GM12878 (cell line): ENCODE measurements around the gene GPC6. TPM values are rescaled to one million over a fixed set of nuclear protein-coding genes. Genes with fewer than 3 reads are reported as not detected.

Experiments used
- ATAC-seq: fragments of 200-7000 bp; cut with Tn5 transposase; 3 replicates; pipeline ENCODE4 v1.9.1; 2020; ENCODE audit warnings: mild to moderate bottlenecking, moderate library complexity
- BruUV-seq: library from RNA; stranded (reverse); fragments of 400-500 nt; replicated peaks from 2 replicates; lab custom pipeline; 2021; lab: Mats Ljungman, UMichigan
- CTCF ChIA-PET: fragments of 300-600 bp; sonication (Branson Sonifier 250); formaldehyde crosslinking; extraction: SDS; loops from one replicate; lab custom pipeline; 2021; ENCODE audit warnings: inconsistent platforms; lab: Yijun Ruan, JAX
- POLR2A ChIA-PET: fragments of 350-600 bp; formaldehyde crosslinking; extraction: SDS; loops from one replicate; lab custom pipeline; 2021; ENCODE audit warnings: inconsistent platforms; lab: Charles Lee
- RAD21 ChIA-PET: fragments of 300-600 bp; sonication (Branson Sonifier 250); formaldehyde crosslinking; loops from one replicate; lab custom pipeline; 2023; ENCODE audit warnings: antibody characterized with exemption; ENCODE audit not compliant: unreplicated experiment; lab: Charles Lee
- SMC1A ChIA-PET: fragments of 300-600 bp; sonication (Branson Sonifier 250); formaldehyde crosslinking; loops from one replicate; lab custom pipeline; 2023; ENCODE audit not compliant: unreplicated experiment, uncharacterized antibody; lab: Charles Lee
- DNase-seq: peaks from one replicate; pipeline ENCODE4 v3.0.0-alpha.2; 2011; ENCODE audit warnings: low read depth, low spot score
- FAIRE-seq: peaks from 3 replicates; lab custom pipeline; 2011; peaks lifted over from hg19 to GRCh38; lab: Jason Lieb, UNC
- H2AFZ ChIP-seq: 2 replicates; pipeline ENCODE4 v1.6.0; 2011; ENCODE audit warnings: low read depth, low read length, control low read depth; ENCODE audit not compliant: control insufficient read depth
- H3K27ac ChIP-seq: 2 replicates; pipeline ENCODE4 v1.5.1; 2011; ENCODE audit warnings: control low read depth; ENCODE audit not compliant: control insufficient read depth, insufficient read depth
- H3K27me3 ChIP-seq, 2 experiments: replicated peaks in 1 of 2; 2 replicates each; pipeline versions ENCODE4 v1.6.0 to v1.6.1; 2011; ENCODE audit warnings: low read length in 1 of 2; ENCODE audit not compliant: control insufficient read depth in 2 of 2, insufficient read depth in 2 of 2
- H3K36me3 ChIP-seq, 2 experiments: 2 replicates each; pipeline ENCODE4 v1.5.1; 2011; ENCODE audit warnings: low read length in 1 of 2; ENCODE audit not compliant: control insufficient read depth in 2 of 2, insufficient read depth in 2 of 2
- H3K4me1 ChIP-seq: 2 replicates; pipeline ENCODE4 v1.6.1; 2011; ENCODE audit warnings: mild to moderate bottlenecking, low read length, moderate library complexity, mixed read lengths; ENCODE audit not compliant: control insufficient read depth, insufficient read depth
- H3K4me2 ChIP-seq: 2 replicates; pipeline ENCODE4 v1.6.0; 2011; ENCODE audit warnings: control low read depth; ENCODE audit not compliant: control insufficient read depth, insufficient read depth
- H3K4me3 ChIP-seq: fragments of 200-600 bp; sonication (generic); 2 replicates; pipeline ENCODE4 v1.5.1; 2016
- H3K79me2 ChIP-seq: 2 replicates; pipeline ENCODE4 v1.6.0; 2011; ENCODE audit warnings: low read length; ENCODE audit not compliant: control insufficient read depth, insufficient read depth
- H3K9ac ChIP-seq: 2 replicates; pipeline ENCODE4 v1.8.0; 2011; ENCODE audit warnings: low read length, control low read depth, mixed read lengths; ENCODE audit not compliant: control insufficient read depth, insufficient read depth
- H3K9me3 ChIP-seq: replicated peaks from 3 replicates; pipeline ENCODE4 v1.5.1; 2011; ENCODE audit warnings: mild to moderate bottlenecking, low read length; ENCODE audit not compliant: control insufficient read depth, insufficient read depth
- H4K20me1 ChIP-seq: 2 replicates; pipeline ENCODE4 v1.6.0; 2011; ENCODE audit not compliant: control insufficient read depth, insufficient read depth
- BRCA1 ChIP-seq: IDR thresholded peaks from 2 replicates; pipeline ENCODE4 v1.6.1; 2011; ENCODE audit warnings: low read depth, low read length, improper control_type of control experiment
- CEBPZ ChIP-seq: fragments of 150-350 bp; IDR thresholded peaks from 2 replicates; pipeline ENCODE4 v1.6.1; 2016; ENCODE audit warnings: low read depth, low read length
- CHD4 ChIP-seq: fragments of 200-600 bp; sonication (generic); IDR thresholded peaks from 2 replicates; pipeline ENCODE4 v1.6.1; 2016; ENCODE audit warnings: mild to moderate bottlenecking
- GATAD2B ChIP-seq: fragments of 450-650 bp; conservative IDR thresholded peaks from 2 replicates; pipeline ENCODE4 v1.6.1; 2017; ENCODE audit warnings: low read depth, mild to moderate bottlenecking, moderate library complexity
- MYB ChIP-seq: fragments of 150-350 bp; IDR thresholded peaks from 2 replicates; pipeline ENCODE4 v1.6.1; 2014; ENCODE audit warnings: mild to moderate bottlenecking, low read depth, low read length, borderline replicate concordance
- POLR2AphosphoS2 ChIP-seq: IDR thresholded peaks from 2 replicates; pipeline ENCODE4 v1.6.1; 2011; ENCODE audit warnings: low read depth, mild to moderate bottlenecking, low read length, improper control_type of control experiment, moderate library complexity
- RBBP5 ChIP-seq: fragments of 200-600 bp; sonication (generic); conservative IDR thresholded peaks from 2 replicates; pipeline ENCODE4 v1.6.1; 2016
- YBX1 ChIP-seq: fragments of 450-650 bp; IDR thresholded peaks from 2 replicates; pipeline ENCODE4 v1.6.1; 2016; ENCODE audit warnings: antibody characterized with exemption
- WGBS: methylation state at CpG from one replicate; pipeline ENCODE4 v1.1.6; 2016; ENCODE audit warnings: low lambda C conversion rate; ENCODE audit not compliant: insufficient replicate concordance, insufficient coverage; ENCODE audit errors: missing lambda C conversion rate; 5-methylcytosine and 5-hydroxymethylcytosine counted together
- in situ Hi-C: fragments of 300-500 bp; cut with MboI; formaldehyde crosslinking; loops from 9 replicates; pipeline ENCODE4 v1.14.3; 2018; ENCODE audit warnings: mixed read lengths
- intact Hi-C: fragments of 100-400 bp; cut with micrococcal nuclease; formaldehyde crosslinking; loops from one replicate; pipeline ENCODE4 v1.14.2; 2022; ENCODE audit not compliant: unreplicated experiment
- polyA plus RNA-seq, 11 experiments: library from polyadenylated mRNA; depleted of rRNA in 4 of 11; unstranded in 6 of 11; stranded (reverse) in 5 of 11; fragments of >200 nt; fragmentation: Nextera tagmentation in 4 of 11; fragmentation: Illumina TruSeq in 1 of 11; extraction: Ambion mirVana in 4 of 11; extraction: Trizol in 1 of 11; gene quantifications; 1 replicate in 1 of 11; 2 replicates in 10 of 11; pipeline versions ENCODE4 v1.2.1 to v1.2.3, GENCODE V29; 2011 to 2016; ENCODE audit warnings: inconsistent platforms in 2 of 11, missing spikeins in 2 of 11, low read depth in 1 of 11
- total RNA-seq, 4 experiments: library from RNA; depleted of rRNA in 3 of 4; stranded (reverse); fragments of >200 nt in 3 of 4; fragmentation: Illumina TruSeq in 1 of 4; extraction: Trizol in 1 of 4; gene quantifications; 2 replicates each; pipeline versions ENCODE4 v1.2.1 to v1.2.3, GENCODE V29; 2013 to 2021

GPC6 gene
- total and polyA plus RNA-seq, 10 of the 15 experiments (the other 5 are each of a cell fraction or from before 2014, with no cell fraction given) = 0.03 to 0.04 (median 0.03) TPM; not detected in 7

- H3K27ac ChIP-seq = no peak overlapping the region
- no peak for FAIRE-seq
- H3K9me3 ChIP-seq = no peaks in the 10 kb centered on the region
- no peaks in the 10 kb centered on the region for H4K20me1 ChIP-seq
- H3K4me3 ChIP-seq = no peak overlapping the region
- H3K27me3 ChIP-seq = no peaks in the 10 kb centered on the region
- in situ Hi-C loops = no loop called here
- H2AFZ ChIP-seq = no peak overlapping the region
- WGBS = 5% methylated on average over 3 of the region's 3 CpGs
- DNase-seq = no peak
- H3K4me1 ChIP-seq = no peaks in the 10 kb centered on the region
- BruUV-seq = no TSS peak
- no peaks in the 10 kb centered on the region for H3K79me2 ChIP-seq
- ChIA-PET CTCF (interaction anchor here (0.6 kb wide), 1 partner anchor 483 kb away, joined by 3 read pairs; no protein-coding TSS in a partner anchor), SMC1A (no interaction called here), RAD21 (no interaction called here), POLR2A (no interaction called here)
- TF ChIP-seq BRCA1 = no peak
- no peak for TF ChIP-seq YBX1
- TF ChIP-seq MYB = no peak
- TF ChIP-seq GATAD2B = no peak
- TF ChIP-seq POLR2AphosphoS2 = no peak
- TF ChIP-seq CHD4 = no peak
- TF ChIP-seq CEBPZ = no peak
- no peak for TF ChIP-seq RBBP5
- H3K36me3 ChIP-seq = no peaks in the 10 kb centered on the region
- no peak overlapping the region for H3K4me2 ChIP-seq
- no peak overlapping the region for H3K9ac ChIP-seq
- no peak for ATAC-seq
- intact Hi-C loops = no loop called here
These were observed 959.9 kb downstream of the GPC6 start for GRCh38 chr13:94186470-94186869.
